ENCODE measurements around the gene RASA2.
A peak's percentile ranks its signal among the peaks of the same experiment; 100 is the strongest.
"Not testable (repeated sequence)": the region's sequence is repeated elsewhere in the genome, so short reads cannot be mapped to it uniquely, and the experiment has no call there.

RASA2 gene

DNA sequence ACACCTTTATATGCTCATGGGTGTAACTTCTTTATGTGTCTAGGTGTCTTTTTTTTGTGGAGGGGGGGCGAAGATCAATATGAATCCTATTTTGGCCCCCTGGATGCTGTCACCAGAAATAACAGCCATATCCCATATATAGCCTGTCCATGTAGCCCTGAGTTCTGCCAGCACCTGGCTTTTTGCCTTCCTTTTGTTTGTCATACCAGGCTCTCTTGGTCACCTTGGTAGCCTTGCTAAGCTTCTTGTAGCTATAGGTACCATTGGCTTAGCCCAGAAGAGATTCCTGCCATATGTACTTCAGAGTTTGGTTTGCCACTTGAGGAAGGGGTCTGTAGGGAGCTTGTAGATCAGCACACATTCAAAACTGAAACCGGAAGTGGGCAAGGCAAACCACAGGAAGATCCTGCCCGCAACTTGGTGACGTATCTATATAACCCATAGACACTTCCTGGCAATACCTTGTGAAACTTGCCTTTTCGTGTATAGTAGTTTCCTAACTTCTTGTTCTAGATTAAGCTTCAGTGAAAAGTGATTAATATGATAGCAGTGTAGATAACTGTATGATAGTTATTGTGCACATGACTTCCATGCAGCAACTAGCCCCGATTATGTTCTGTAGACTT lies 11.9 kb downstream of the RASA2 start:
- peak; percentile 86 to 87 for DNase-seq

DNA sequence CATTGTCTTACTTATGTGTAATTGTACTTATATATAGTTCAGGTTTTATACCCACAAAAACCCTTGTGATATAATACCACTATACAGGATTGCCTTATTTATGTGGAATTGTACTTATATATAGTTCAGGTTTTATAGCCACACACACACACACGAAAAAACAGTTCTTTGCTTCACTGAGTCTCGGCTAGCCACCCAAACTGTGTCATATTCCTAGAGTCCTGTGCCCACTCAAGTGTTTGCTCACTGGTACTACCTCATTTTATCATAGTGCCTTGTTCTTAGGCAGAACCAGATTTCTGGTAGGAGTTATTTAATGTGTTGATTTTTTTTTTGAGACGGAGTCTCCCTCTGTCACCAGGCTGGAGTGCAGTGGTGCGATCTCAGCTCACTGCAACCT lies 12.5 kb downstream of the RASA2 start:
- no peak for DNase-seq

DNA sequence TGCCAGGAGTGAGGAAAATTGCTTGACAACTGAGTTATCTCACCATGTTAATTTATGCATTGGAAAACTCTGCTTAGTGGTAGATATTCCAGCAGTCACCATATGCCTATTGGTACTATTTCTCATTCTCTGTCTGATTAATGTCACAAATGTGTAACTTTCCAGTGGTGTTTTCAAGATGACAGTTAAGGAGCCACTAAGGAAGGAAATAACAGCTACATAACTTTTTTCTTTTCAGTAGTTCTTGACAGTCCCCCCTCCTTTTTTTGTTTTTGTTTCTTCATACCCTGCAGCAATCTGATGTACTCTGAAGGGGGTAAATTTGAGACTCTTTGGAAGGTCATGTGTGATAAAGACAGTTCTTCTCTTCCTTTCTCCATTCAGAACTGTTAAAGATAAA lies 13.1 kb downstream of the RASA2 start:
- DNase-seq, result no peak

DNA sequence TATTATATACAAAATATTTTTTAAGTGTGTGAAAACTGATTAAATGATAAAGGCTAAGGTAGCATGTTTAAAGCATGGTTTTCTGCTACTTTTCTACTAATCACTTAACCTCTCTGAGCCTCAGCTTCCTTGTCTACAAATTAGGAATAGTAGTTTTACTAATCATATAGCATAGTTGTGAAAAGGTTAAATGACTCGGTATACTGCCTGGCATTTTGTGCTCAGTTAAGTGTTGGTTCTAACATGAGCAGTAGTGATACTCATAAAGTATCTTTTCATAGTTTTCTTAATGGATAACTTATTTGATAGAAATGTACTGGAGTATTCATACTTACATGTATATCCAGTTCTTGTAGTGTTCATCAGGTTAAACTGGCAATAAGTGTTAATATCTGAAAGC lies 13.6 kb downstream of the RASA2 start:
- DNase-seq, result no peak

DNA sequence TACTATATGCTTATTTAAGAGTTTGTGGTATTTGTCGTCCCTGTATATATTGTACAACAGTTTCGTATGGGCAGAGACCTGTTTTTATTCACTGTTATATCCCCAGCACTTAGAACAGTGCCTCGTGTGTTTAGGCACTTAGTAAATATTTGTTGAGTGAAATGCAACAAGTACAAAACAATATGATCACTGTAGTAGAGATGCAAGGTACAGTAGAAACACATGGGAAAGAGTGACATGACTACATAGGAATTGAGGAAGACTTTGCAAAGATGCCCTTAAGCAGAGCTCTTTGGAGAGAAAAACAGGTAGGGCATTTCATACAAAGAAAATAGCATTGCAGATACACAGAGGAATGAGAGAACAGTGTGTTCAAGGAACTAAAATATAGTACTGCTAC lies 18.3 kb downstream of the RASA2 start:
- DNase-seq, result no peak

DNA sequence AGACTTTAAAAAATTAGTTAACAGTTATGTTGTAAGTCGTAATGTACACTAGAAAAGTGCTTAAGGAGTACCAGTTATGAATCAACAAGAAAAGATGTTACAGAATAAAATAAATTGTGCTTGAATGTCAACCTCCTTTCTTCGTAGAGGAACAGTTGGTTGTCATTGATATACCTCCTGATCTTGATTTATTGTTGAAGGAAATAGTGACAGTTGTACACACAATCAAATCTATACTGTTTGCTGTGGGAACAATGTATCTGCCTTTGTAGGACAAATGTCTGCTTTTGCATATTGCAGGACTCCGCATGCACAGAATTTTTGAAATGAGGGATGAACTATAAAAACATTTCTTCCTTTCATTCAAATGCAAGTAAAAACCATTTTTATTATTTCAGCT lies 19.2 kb downstream of the RASA2 start:
- DNase-seq, result no peak

DNA sequence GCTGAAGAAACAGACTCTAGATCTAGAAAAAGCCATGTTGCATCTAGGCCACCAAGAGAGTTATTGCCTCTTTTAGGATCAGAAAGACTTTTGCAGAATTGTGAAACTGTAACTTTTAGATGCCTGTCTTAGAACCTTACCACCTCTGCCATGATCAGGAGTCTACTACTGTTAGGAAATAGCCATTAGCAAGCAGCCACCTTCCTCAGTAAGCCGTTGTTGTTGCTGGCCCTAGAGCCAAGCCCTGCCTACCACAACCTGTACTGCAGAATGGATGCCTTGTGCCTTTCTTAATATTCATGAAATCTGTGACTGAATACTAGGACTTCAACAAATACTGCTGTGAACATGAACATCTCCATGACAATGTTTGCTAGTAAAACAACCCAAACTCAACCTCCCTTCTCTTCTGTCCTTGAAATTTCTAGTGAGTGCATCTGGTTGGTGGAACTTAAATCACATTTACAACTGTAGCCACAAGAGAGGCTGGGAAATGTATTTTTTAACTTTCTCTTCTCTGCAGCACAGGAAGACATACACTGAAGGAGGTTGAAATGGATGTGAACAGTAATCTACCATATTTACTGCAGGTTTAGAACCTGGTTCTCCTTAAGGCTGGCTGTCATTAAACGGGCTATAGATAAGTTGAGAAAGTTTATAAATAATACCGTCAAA lies 20.7 kb downstream of the RASA2 start:
- DNase-seq, result no peak

DNA sequence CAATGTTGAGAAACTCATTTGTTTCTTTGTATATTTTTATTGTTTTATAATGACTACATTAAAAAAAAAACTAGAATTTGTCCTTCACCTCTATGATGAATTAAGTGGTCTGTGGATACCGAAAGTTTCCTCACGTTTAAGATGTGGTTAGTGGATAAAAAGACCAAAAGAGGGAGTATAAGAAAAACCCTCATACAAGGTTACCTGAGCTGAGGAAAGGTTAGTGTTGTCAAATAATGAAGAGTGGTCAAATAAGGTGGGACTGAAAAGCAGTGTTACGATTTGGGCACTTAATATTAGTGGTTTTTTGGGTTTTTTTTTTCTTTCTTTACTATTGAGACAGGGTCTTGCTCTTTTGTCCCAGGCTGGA lies 21.2 kb downstream of the RASA2 start:
- DNase-seq, result no peak

DNA sequence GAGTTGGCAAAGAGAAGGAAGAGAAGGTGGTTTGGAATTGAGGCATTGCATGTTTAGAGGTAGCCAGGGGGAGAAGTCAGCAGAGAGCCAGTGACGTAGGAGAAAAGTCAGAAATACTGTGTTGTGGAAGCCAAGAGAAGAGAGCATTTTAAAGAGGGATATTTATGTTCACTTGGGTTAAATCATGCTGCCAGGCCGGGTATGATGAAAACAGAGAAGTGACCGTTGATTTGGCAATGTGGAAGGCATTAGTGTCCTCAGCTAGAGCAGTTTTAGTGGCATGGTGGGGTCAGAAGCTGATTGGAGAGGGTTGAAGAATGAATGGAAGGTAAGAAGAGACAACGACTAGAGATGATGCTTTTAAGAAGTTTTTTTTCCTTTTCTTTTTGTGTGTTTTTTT lies 24.5 kb downstream of the RASA2 start:
- DNase-seq, result no peak

DNA sequence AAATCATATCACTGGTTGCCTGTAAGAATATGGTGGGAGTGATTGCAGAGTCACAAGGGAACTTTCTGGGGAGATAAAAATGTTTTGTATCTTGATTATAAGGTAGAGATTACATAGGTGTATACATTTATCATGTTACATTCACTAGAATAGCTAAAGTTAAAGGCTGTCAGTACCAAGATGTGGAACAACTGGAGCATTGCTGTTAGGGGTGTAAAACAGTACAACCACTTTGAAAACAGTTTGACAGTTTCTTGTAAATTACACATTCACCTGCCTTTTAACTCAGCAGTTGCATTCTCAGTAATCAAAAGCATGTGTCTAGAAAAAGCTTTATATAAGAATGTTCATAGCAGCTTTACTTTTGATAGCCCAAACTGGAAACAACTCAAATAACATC lies 27.6 kb downstream of the RASA2 start:
- no peak for DNase-seq

DNA sequence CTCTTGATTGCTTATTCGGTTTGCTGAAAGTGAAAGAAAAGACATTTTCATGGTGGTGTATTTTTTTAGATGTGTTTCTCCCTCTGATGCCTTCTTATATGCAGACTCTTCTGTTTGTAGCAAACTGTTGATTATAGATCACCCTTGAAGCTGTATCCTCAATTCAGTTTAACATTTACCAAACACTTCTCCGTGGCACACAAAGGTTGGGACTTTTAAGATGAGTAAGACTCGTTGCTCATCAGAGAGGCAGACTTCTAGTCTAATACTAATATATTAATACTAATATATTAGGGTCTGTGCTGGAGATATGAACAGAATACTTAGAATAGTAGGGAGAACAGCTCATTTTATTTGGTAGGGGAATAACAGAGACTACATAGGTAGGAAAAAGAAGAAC lies 32.8 kb downstream of the RASA2 start:
- DNase-seq, result no peak

DNA sequence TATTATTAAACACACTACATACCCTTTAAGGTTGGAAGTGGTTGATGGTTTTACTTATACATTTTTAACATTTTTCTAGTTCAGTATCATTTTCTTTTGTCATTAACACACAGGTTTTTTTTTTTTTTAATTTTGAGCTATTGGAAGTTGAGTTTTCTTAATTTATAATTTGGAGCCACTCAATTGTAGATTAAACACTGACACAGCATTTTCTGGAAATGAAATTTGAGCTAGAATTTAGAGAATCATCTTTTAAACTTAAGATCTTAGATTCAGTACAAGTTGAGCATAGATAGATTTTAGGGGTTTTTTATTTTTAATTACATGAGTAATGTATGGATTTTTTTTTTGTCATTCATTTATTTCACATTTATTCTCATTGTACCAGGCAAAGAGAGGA lies 35.0 kb downstream of the RASA2 start:
- DNase-seq, result no peak

DNA sequence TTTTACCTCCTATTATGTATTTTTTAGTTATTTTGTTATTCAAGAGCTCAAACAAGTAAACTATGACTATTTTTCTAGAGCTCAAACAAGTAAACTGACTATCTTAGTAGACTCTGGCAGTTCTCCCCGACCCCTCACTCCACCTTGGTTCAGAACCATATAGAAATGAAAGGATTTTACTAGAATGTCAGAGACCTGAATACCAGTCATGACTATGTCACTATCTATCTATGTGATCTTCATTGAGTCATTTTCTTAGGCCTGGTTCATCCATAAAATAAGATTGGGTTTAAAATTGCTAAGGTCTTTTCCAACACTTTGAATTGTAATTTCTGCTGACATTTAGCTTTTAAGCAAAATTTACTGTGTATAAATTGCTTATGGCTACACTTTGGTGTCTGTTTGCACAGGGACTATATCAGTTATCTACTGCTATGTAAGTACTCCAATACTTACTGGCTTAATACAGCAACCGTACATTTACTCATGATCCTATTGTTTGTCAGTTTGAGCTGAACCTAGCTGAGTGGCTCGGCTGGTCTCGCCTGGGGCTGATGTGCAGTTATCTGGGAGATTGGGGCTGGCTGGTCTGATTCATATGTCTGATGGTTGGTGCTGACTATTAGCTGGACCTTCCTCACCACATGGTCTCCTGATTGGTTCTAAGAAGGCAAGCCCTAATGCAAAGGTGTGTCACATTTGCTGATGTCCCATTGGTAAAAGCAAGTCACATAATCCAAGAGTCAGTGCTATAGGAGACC lies 37.0 kb downstream of the RASA2 start:
- no peak for DNase-seq

DNA sequence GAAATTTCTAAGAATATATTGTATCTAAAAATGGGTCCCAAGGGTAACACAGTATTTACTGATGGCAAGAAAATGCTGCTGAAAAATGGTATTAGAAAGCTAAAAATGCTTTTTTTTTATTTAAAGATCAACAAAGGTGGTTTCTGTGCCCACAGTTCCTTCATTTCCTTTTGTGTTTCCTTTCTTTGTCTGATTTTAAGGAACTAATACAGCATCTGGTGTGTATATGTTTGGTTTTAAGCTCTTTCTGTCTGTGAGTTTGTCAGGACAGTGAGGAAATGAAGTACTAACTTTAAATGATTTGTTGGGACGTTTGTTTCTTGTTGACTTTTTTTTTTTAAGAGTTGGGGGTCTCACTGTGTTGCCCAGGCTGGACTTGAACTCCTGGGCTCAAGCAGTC lies 38.2 kb downstream of the RASA2 start:
- DNase-seq, result no peak

DNA sequence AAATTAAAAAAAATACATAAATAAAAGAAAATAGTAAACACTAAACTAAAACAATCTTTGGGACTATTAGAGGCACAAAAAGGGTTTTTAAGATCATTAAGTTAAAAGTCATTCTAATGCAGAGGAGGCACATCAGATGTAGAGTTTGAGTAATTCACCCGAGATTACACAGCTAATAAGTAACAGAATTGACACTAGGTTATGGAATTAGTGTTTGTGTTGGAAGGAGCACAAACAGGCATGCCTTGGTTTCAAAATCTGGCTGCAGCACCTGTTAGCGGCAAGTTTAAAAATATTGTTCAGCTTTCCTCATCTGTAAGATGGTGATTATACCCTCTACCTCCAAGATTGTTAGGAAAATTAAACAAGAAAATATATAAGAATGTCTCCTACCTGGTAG lies 39.0 kb downstream of the RASA2 start:
- DNase-seq, result no peak

DNA sequence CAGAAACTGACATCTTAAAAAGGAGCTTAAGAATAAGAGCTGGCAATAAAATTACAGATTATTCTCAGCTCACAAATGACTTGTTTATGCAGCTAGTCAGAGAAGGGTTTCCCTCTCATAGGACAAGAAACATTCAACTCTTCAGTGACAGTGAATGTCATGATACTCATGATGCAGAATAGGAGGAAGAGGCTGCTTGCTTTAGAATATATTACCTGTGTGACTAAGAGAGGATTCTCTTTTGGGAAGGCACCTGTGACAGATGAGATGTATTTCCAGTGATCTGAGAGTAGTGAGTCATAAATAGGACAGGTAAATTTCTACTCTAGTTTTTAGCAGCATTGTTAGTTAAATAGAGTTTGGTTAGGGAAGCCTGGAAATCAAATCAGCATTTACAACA lies 39.9 kb downstream of the RASA2 start:
- DNase-seq, result no peak

DNA sequence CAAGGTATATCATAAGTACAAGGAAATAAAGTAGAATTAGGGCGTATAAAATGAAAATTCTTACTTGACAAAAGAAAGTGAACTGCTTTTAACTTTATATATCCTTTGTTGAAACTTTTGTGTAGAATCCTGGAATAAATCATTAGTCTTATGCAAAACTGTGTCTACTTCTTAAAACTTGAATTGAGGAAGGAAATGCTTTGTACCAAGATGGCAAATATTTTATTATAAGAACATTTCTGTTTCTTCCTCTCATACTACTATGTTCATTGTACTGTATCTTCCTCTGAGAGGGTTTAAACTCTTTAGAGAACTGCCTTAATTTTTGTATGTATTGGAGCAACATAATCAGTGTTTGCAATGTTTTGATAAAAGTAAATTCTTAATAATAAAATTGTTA lies 42.0 kb downstream of the RASA2 start:
- no peak for DNase-seq

DNA sequence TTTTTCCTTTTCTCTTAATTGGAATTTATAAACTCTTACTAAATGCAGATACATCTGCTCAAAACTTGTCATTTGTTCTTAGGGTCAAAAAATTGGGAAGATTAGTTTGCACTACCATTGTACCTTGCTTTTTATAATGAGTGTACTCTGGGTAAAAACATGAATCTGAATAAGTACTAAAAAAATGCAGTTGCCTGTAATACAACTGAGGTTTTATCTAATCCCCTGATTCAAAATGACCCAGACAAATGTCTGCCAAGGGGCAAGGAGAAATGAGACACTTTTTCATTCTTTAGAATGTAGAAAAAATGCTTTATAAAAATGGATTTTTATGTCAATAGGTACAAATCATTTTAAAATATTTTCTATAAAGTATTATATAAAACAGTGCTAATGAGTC lies 42.4 kb downstream of the RASA2 start:
- DNase-seq, result no peak

DNA sequence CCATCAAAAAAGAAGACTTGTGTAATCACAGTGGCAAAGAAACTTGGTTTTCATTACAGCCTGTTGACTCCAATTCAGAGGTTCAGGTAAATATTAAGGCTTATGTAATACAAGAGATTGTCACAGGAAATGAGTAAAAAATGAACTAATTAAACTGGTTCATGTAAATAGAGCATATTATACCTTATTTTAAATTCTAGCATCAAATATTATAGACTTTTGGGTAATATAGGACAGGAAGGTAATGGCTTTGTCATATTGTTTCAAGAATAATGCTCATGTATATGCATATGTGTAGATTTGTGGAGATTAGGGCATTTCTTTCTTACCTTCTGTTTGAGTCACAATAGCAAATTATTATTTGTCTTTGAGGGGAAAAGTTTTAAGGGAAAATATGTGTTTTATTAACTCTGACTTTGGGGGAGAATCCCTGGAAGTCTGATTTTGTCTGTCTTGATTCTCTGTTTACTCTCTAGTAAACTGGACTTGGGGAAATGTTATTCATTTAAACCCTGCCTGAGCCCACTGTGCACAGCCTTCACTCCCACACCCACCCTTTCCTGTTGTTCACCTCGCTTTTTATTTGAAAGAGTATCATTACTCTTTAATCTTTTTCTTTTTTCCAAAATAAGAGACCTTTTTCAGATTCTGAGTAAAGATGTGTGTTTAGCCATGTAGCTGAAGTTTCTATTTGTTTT lies 43.0 kb downstream of the RASA2 start:
- no peak for DNase-seq

DNA sequence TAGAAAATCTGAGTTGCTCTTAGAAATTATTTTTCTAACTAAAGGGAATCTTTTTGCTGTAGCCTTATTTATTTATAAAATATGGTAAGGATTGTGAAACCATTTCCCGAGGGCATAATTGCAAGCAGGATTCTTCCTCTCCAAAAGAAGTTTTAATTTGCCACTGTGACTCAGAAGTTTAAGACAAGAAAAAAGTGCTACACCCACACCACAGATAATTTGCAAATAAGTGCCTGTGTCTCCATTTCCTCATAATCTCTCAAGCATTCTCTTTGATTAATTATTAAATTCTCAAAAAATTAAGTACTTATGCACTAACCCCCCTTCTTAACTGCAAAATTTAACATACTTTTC lies 43.6 kb downstream of the RASA2 start:
- DNase-seq, result no peak

DNA sequence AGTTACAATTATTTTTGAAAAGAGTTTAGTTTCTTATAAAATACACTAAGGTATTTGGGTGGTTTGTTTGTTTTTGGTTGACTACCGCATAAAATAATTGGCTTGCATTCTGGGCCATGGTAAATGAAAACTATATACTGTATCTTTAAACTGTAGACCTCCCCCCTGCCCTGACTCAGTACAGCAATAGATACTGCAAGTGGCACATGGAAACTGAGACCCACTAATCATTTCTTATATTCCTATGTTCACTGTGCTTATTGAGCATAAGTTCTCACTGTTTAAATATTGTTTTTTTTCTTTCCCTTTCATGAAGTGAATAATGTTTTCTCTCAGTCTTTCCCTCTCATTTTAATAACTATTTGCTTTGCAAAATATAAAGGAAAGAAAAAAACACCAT lies 45.8 kb downstream of the RASA2 start:
- DNase-seq, result no peak

DNA sequence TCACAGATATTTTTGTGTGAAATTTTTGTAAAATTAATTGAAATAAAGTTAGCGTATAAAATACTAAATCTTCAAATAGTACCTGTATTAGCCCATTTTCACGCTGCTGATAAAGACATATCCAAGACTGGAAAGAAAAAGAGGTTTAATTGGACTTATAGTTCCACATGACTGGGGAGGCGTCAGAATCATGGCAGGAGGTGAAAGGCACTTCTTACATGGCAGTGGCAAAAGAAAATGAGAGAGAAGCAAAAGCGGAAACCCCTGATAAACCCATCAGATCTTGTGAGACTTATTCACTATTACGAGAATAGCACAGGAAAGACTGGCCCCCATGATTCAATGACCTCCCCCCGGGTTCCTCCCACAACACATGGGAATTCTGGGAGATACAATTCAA lies 49.2 kb downstream of the RASA2 start:
- not testable (repeated sequence) for DNase-seq

DNA sequence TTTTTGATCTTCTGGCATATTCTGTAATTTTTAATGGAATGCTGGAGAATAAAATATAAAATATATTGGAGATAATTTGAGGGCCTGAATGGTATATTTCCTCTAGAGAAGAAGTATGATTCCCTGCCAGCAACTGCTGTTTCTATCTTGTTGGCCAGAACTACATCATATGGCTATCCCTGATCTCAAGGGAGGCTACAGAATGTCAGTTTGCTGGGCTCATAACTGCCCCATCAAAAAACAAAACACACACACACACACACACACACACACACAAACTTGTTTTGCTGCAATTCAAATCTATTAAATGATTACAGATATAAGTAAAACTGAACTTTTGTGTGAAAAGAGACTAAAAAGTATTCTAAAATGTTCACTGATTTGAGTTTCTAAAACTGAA lies 51.0 kb downstream of the RASA2 start:
- DNase-seq, result no peak

Measured in activated T-cell treated with anti-CD3 and anti-CD28 coated beads, Interleukin-2, amount 50 U/mL, for 48 hours (primary cell).